MM.1S (cell line): ENCODE results near the gene CACNA1C.

Experiments
- DNase-seq: peaks from one replicate; pipeline ENCODE4 v3.0.0-alpha.2; 2015
- H2AFZ ChIP-seq: fragments of 300-600 bp; sonication (generic); 2 replicates; pipeline ENCODE4 v1.6.0; 2016; ENCODE audit warnings: antibody characterized with exemption, low read length
- H3F3A ChIP-seq: fragments of 300-600 bp; sonication (generic); 2 replicates; pipeline ENCODE4 v1.6.1; 2016; ENCODE audit warnings: mild to moderate bottlenecking, antibody characterized with exemption, low read length, moderate library complexity, mixed read lengths; ENCODE audit not compliant: insufficient read depth
- H3K27ac ChIP-seq: fragments of 300-600 bp; sonication (generic); 2 replicates; pipeline ENCODE4 v1.5.1; 2016; ENCODE audit warnings: mild to moderate bottlenecking, low read length
- H3K27me3 ChIP-seq: fragments of 300-600 bp; sonication (generic); replicated peaks from 2 replicates; pipeline ENCODE4 v1.6.0; 2016; ENCODE audit warnings: low read length; ENCODE audit not compliant: insufficient read depth
- H3K36me3 ChIP-seq: fragments of 300-600 bp; sonication (generic); replicated peaks from 2 replicates; pipeline ENCODE4 v1.6.1; 2016; ENCODE audit warnings: mild to moderate bottlenecking, low read length, mixed read lengths; ENCODE audit not compliant: insufficient read depth
- H3K4me1 ChIP-seq: fragments of 300-600 bp; sonication (generic); 2 replicates; pipeline ENCODE4 v1.6.1; 2016; ENCODE audit warnings: low read length, mixed read lengths
- H3K4me2 ChIP-seq: fragments of 300-600 bp; sonication (generic); 2 replicates; pipeline ENCODE4 v1.6.0; 2016; ENCODE audit warnings: low read depth, low read length
- H3K4me3 ChIP-seq: fragments of 300-600 bp; sonication (generic); 2 replicates; pipeline ENCODE4 v1.5.1; 2016; ENCODE audit warnings: low read length, mixed read lengths
- H3K79me2 ChIP-seq: fragments of 300-600 bp; sonication (generic); 2 replicates; pipeline ENCODE4 v1.6.1; 2016; ENCODE audit warnings: mixed run types, low read length, mixed read lengths
- H3K9ac ChIP-seq: fragments of 300-600 bp; sonication (generic); 2 replicates; pipeline ENCODE4 v1.6.1; 2016; ENCODE audit warnings: low read length, mixed read lengths
- H3K9me2 ChIP-seq: fragments of 300-600 bp; sonication (generic); replicated peaks from 2 replicates; pipeline ENCODE4 v1.6.1; 2016; ENCODE audit warnings: mild to moderate bottlenecking, low read length, mixed read lengths; ENCODE audit not compliant: insufficient read depth
- H3K9me3 ChIP-seq: fragments of 300-600 bp; sonication (generic); replicated peaks from 2 replicates; pipeline ENCODE4 v1.6.1; 2016; ENCODE audit warnings: mild to moderate bottlenecking, low read length, mixed read lengths; ENCODE audit not compliant: insufficient read depth
- H4K20me1 ChIP-seq: fragments of 300-600 bp; sonication (generic); 2 replicates; pipeline ENCODE4 v1.6.1; 2016; ENCODE audit warnings: mild to moderate bottlenecking, low read length, moderate library complexity, mixed read lengths; ENCODE audit not compliant: insufficient read depth
- EZH2 ChIP-seq: fragments of 300-600 bp; sonication (generic); optimal IDR thresholded peaks from 2 replicates; pipeline ENCODE3; 2017; ENCODE audit warnings: low read depth, mild to moderate bottlenecking, antibody characterized with exemption, low read length, mixed read lengths
- EZH2phosphoT487 ChIP-seq: fragments of 300-600 bp; sonication (generic); IDR thresholded peaks from 2 replicates; pipeline ENCODE4 v1.6.1; 2018; ENCODE audit warnings: antibody characterized with exemption, low read length
- TF ChIP-seq, protein P1 (sequence below): fragments of 300-600 bp; sonication (generic); IDR thresholded peaks from 2 replicates; pipeline ENCODE4 v1.5.1; 2016; ENCODE audit warnings: antibody characterized with exemption, low read length, mixed read lengths

The CACNA1C gene

DNA sequence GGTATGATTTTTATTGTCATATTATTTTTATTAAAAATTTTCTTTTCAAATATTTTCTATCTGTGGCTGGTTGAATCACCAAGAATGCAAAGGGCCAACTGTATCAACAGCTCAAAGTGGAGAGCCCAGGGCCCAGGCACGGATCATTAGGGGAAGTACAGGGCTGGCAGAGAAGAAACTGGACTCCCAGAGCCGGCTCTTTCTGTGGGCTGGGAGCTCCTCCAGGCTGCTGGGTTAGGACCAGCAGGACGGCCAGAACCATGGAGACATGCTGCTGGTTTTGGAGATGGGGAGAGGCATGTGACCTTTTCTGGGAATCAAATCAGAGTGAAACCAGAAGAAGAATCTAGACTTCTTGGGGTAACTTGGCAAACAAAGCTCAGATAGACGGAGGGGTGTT is 220.5 kb downstream of the CACNA1C start:
- Histone ChIP-seq H3K36me3 (no peaks in the 10 kb centered on the region), H4K20me1 (no peaks in the 10 kb centered on the region), H3K4me3 (no peak overlapping the region), H2AFZ (no peak overlapping the region), H3K9ac (no peak overlapping the region), H3F3A (no peaks in the 10 kb centered on the region), H3K4me1 (no peaks in the 10 kb centered on the region), H3K27me3 (no peaks in the 10 kb centered on the region), H3K79me2 (no peaks in the 10 kb centered on the region), H3K9me2 (no peaks in the 10 kb centered on the region), H3K27ac (no peak overlapping the region), H3K9me3 (no peaks in the 10 kb centered on the region), H3K4me2 (no peak overlapping the region)
- no peak for TF ChIP-seq EZH2phosphoT487
- no peak for TF ChIP-seq EZH2
- TF ChIP-seq, protein P1, sequence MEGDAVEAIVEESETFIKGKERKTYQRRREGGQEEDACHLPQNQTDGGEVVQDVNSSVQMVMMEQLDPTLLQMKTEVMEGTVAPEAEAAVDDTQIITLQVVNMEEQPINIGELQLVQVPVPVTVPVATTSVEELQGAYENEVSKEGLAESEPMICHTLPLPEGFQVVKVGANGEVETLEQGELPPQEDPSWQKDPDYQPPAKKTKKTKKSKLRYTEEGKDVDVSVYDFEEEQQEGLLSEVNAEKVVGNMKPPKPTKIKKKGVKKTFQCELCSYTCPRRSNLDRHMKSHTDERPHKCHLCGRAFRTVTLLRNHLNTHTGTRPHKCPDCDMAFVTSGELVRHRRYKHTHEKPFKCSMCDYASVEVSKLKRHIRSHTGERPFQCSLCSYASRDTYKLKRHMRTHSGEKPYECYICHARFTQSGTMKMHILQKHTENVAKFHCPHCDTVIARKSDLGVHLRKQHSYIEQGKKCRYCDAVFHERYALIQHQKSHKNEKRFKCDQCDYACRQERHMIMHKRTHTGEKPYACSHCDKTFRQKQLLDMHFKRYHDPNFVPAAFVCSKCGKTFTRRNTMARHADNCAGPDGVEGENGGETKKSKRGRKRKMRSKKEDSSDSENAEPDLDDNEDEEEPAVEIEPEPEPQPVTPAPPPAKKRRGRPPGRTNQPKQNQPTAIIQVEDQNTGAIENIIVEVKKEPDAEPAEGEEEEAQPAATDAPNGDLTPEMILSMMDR = no peak
- no peak for DNase-seq

DNA sequence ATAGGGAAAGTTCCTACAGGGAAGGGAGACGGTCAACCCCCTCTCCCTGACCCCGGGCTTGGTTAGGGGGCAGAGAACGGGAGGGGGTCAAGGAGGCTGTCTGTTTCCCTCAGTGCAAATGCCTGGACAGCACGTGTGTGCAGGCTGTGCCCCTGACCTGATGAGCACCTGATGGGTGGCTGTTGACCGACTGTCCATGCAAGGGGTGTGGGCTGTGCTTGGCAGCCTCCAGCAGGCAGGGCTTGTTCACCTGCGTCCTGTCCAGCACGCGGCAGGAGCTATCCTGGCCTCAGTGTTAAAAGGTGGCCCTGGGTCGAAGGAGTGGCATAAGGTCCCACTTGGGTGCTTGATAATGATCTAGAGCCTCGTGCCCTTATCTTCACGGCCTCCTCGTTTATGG is 221.0 kb downstream of the CACNA1C start:
- H3K9me3 ChIP-seq = no peaks in the 10 kb centered on the region

DNA sequence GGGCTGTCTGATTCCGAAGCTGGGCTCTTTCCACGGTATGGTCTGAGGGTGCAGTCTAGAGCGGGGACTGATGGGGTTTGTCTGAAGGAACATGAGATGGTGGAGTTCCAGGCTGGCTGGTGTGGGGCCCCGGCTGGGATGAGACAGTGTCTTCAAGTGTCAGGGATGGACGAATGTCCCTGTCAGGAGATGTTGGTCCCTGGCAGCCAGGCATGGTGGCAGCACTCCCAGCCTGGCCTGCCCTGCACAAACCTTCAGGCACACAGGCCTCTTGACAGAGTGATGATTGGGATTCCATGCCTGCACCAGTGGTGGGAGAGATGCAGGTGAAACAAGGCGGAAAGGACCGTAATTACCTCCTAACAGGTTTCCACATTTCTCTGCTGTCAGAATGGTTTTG is 221.9 kb downstream of the CACNA1C start:
- no peak overlapping the region for H3K27ac ChIP-seq
- no peaks in the 10 kb centered on the region for H3K79me2 ChIP-seq
- no peaks in the 10 kb centered on the region for H3K9me2 ChIP-seq
- TF ChIP-seq, protein P1 = no peak
- TF ChIP-seq EZH2 (no peak), EZH2phosphoT487 (no peak)
- no peaks in the 10 kb centered on the region for H4K20me1 ChIP-seq
- no peaks in the 10 kb centered on the region for H3K27me3 ChIP-seq
- DNase-seq = no peak
- no peaks in the 10 kb centered on the region for H3K9me3 ChIP-seq
- H3F3A ChIP-seq = no peaks in the 10 kb centered on the region
- H3K4me3 ChIP-seq = no peak overlapping the region
- H3K4me1 ChIP-seq = no peaks in the 10 kb centered on the region
- H3K4me2 ChIP-seq = no peak overlapping the region
- no peak overlapping the region for H3K9ac ChIP-seq
- H2AFZ ChIP-seq = no peak overlapping the region
- no peaks in the 10 kb centered on the region for H3K36me3 ChIP-seq

More for the DNA sequence above, 221.0 kb downstream of the CACNA1C start:
- Histone ChIP-seq H3K4me3 (no peak overlapping the region), H3K27ac (no peak overlapping the region), H3K27me3 (no peaks in the 10 kb centered on the region), H3F3A (no peaks in the 10 kb centered on the region), H4K20me1 (no peaks in the 10 kb centered on the region), H3K9me2 (no peaks in the 10 kb centered on the region), H3K4me2 (no peak overlapping the region), H3K36me3 (no peaks in the 10 kb centered on the region), H2AFZ (no peak overlapping the region), H3K79me2 (no peaks in the 10 kb centered on the region), H3K4me1 (no peaks in the 10 kb centered on the region), H3K9ac (no peak overlapping the region)
- no peak for DNase-seq
- no peak for TF ChIP-seq EZH2
- TF ChIP-seq, protein P1 = no peak
- TF ChIP-seq EZH2phosphoT487 = no peak
